Measurements from ENCODE around the gene PTTG1IP. TPM values are rescaled to one million over a fixed set of nuclear protein-coding genes. Genes with fewer than 3 reads are reported as not detected.

PTTG1IP gene
- total and polyA plus RNA-seq, 2 of the 13 experiments (the other 11 are each of a cell fraction or from before 2014, with no cell fraction given): 161 to 700 TPM

- TF ChIP-seq ZNF407 (CRISPR knock-in tag; IDR thresholded peaks at IDR 0.05; ENCODE audit: not compliant biosample characterization) (no peak), TFDP2 (CRISPR knock-in tag; IDR thresholded peaks at IDR 0.05) (no peak), ZSCAN29 (CRISPR knock-in tag; conservative IDR thresholded peaks at IDR 0.05) (0 out of 2 replicates have a peak, but pooled peaks have one; percentile 52), ZNF556 (CRISPR knock-in tag; IDR thresholded peaks at IDR 0.05; ENCODE audit: borderline replicate concordance) (peak; percentile 59; the same call in 1 of the 2 replicates), ZNF274 (CRISPR knock-in tag; IDR thresholded peaks at IDR 0.05) (no peak), MXD4 (CRISPR knock-in tag; IDR thresholded peaks at IDR 0.05) (0 out of 2 replicates have a peak, but pooled peaks have one; percentile 25), MXI1 (IDR thresholded peaks at IDR 0.05; ENCODE audit: borderline replicate concordance, low read depth, low read length) (peak; percentile 25; the same call in 1 of the 3 replicates), GABPB1 (CRISPR knock-in tag; IDR thresholded peaks at IDR 0.05) (peak; percentile 80)
These were observed 38.1 kb upstream of the PTTG1IP start (continued) for GRCh38 chr21:44911384-44912157.

Data from HepG2 (cell line).